ENCODE results near the gene ZC3HAV1.

Gene ZC3HAV1

DNA sequence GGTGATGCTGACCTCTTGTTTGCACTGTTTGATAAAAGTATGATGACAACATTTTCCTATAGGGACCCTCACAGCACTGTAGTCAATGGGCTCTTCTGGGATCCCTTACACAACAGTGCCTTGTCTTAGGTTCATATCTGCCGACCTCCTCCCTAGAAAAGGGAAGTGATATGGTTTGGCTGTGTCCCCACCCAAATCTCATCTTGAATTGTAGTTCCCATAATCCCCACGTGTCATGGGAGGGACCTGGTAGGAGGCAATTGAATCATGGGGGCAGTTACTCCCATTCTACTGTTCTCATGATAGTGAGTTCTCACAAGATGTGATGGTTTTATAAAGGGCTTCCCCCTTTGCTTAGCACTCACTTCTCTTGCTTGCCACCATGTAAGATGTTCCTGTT, 23.1 kb downstream of the ZC3HAV1 start:
- ChIA-PET POLR2A (no interaction called here), CTCF (no interaction called here)

DNA sequence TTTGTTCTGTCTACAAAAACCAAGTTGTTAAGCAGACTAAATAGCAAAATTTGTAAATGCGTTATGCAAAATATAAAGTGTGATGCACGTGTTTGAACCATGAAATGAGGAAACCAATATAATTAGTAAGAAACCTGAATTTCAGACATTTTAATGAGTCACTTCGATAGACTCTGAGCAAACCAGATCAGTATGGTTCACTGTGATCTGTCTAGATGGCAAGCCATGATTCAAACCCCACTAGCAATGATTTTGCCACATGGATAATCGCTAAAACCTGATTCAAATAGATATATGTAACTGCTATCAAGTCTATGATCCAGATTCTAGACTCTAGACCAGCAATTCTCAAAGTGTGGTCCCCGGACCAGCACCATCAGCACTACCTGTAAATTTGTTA, 24.8 kb downstream of the ZC3HAV1 start:
- no peak for DNase-seq (ENCODE audit: extremely low spot score)
- POLR2A ChIA-PET = no interaction called here
- CTCF ChIA-PET = no interaction called here
- TF ChIP-seq HDGF (IDR thresholded peaks at IDR 0.05; ENCODE audit: borderline replicate concordance) (no peak), FOXK2 (IDR thresholded peaks at IDR 0.05) (no peak), SUZ12 (IDR thresholded peaks at IDR 0.05) (no peak), FOXM1 (IDR thresholded peaks at IDR 0.05; ENCODE audit: borderline replicate concordance) (no peak), L3MBTL2 (conservative IDR thresholded peaks at IDR 0.05) (no peak), NFRKB (IDR thresholded peaks at IDR 0.05) (no peak)

More for the DNA sequence above, 23.1 kb downstream of the ZC3HAV1 start:
- DNase-seq (ENCODE audit: extremely low spot score) = no peak
- TF ChIP-seq TARDBP (IDR thresholded peaks at IDR 0.05) (no peak), HDGF (IDR thresholded peaks at IDR 0.05; ENCODE audit: borderline replicate concordance) (no peak), NFRKB (IDR thresholded peaks at IDR 0.05) (no peak), L3MBTL2 (conservative IDR thresholded peaks at IDR 0.05) (no peak), FOXM1 (IDR thresholded peaks at IDR 0.05; ENCODE audit: borderline replicate concordance) (no peak), FOXK2 (IDR thresholded peaks at IDR 0.05) (no peak), BHLHE40 (IDR thresholded peaks at IDR 0.05; ENCODE audit: borderline replicate concordance) (no peak), FOXA1 (IDR thresholded peaks at IDR 0.05) (no peak), ARNT (IDR thresholded peaks at IDR 0.05) (no peak), ELF4 (IDR thresholded peaks at IDR 0.05) (no peak), ZNF384 (IDR thresholded peaks at IDR 0.05) (no peak), CTBP1 (IDR thresholded peaks at IDR 0.05; ENCODE audit: borderline replicate concordance) (no peak), SUZ12 (IDR thresholded peaks at IDR 0.05) (no peak), LEF1 (IDR thresholded peaks at IDR 0.05; ENCODE audit: borderline replicate concordance) (no peak), SP1 (IDR thresholded peaks at IDR 0.05) (no peak)
- TF ChIP-seq, protein P1, sequence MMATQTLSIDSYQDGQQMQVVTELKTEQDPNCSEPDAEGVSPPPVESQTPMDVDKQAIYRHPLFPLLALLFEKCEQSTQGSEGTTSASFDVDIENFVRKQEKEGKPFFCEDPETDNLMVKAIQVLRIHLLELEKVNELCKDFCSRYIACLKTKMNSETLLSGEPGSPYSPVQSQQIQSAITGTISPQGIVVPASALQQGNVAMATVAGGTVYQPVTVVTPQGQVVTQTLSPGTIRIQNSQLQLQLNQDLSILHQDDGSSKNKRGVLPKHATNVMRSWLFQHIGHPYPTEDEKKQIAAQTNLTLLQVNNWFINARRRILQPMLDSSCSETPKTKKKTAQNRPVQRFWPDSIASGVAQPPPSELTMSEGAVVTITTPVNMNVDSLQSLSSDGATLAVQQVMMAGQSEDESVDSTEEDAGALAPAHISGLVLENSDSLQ (IDR thresholded peaks at IDR 0.05) = no peak

DNA sequence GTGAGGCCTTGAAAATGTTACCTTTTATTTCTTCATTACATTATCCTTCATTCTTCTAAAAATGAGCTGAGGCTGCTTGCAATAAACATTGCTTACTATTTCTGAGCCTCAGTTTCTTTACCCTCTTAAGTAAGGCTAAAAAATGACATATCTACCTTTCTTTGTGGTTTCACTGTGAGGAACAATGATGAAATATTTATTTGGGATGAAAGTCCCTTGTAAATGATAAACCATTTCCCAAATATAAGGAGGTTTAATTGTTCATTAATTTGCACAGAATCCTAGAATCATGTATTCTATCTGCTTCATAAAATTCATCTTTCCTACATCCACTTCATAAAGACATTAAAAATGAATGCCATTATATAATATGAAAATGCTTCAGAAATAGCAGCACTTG, 27.9 kb downstream of the ZC3HAV1 start:
- POLR2A ChIA-PET = no interaction called here
- no peak for TF ChIP-seq SUZ12 (IDR thresholded peaks at IDR 0.05)
- TF ChIP-seq NFRKB (IDR thresholded peaks at IDR 0.05) = no peak
- TF ChIP-seq L3MBTL2 (conservative IDR thresholded peaks at IDR 0.05) = no peak
- no peak for TF ChIP-seq FOXK2 (IDR thresholded peaks at IDR 0.05)
- TF ChIP-seq CTBP1 (IDR thresholded peaks at IDR 0.05; ENCODE audit: borderline replicate concordance) = no peak
- TF ChIP-seq FOXM1 (IDR thresholded peaks at IDR 0.05; ENCODE audit: borderline replicate concordance) = no peak
- TF ChIP-seq ELF4 (IDR thresholded peaks at IDR 0.05) = no peak
- TF ChIP-seq TARDBP (IDR thresholded peaks at IDR 0.05) = no peak
- TF ChIP-seq ARNT (IDR thresholded peaks at IDR 0.05) = no peak
- no peak for TF ChIP-seq ZNF384 (IDR thresholded peaks at IDR 0.05)
- TF ChIP-seq, protein P1 (IDR thresholded peaks at IDR 0.05) = no peak
- TF ChIP-seq LEF1 (IDR thresholded peaks at IDR 0.05; ENCODE audit: borderline replicate concordance) = no peak
- TF ChIP-seq FOXA1 (IDR thresholded peaks at IDR 0.05) = no peak
- no peak for TF ChIP-seq HDGF (IDR thresholded peaks at IDR 0.05; ENCODE audit: borderline replicate concordance)
- TF ChIP-seq SP1 (IDR thresholded peaks at IDR 0.05) = no peak
- TF ChIP-seq BHLHE40 (IDR thresholded peaks at IDR 0.05; ENCODE audit: borderline replicate concordance) = no peak

DNA sequence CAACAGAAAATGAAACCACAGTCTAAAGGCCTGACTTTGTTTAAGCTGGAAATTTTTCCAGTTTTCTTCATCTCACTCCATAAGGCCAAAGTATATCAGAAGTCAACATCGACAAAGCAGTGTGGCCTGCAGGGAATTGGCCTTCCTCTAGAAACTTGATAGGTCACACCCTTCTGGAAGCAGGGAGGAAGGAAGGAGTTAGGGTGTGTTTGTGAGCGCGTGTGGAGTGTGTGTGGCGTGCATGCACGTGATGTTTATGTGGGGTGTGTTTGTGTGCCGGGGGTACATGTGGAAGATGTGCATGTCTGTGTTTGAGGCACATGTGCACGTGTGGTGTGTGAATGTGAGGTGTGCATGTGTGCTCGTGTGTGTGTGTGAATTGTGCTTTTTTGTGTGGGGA, 28.6 kb downstream of the ZC3HAV1 start:
- DNase-seq (ENCODE audit: extremely low spot score) = no peak
- ChIA-PET CTCF (interaction anchor here (0.6 kb wide), 1 partner anchor 10 kb away, joined by 6 read pairs; no protein-coding TSS in a partner anchor), POLR2A (no interaction called here)
- TF ChIP-seq HDGF (IDR thresholded peaks at IDR 0.05; ENCODE audit: borderline replicate concordance) = no peak
- TF ChIP-seq FOXA1 (IDR thresholded peaks at IDR 0.05) = no peak
- no peak for TF ChIP-seq SP1 (IDR thresholded peaks at IDR 0.05)
- TF ChIP-seq LEF1 (IDR thresholded peaks at IDR 0.05; ENCODE audit: borderline replicate concordance) = no peak
- TF ChIP-seq CTBP1 (IDR thresholded peaks at IDR 0.05; ENCODE audit: borderline replicate concordance) = no peak
- no peak for TF ChIP-seq BHLHE40 (IDR thresholded peaks at IDR 0.05; ENCODE audit: borderline replicate concordance)
- no peak for TF ChIP-seq ELF4 (IDR thresholded peaks at IDR 0.05)
- TF ChIP-seq SUZ12 (IDR thresholded peaks at IDR 0.05) = no peak
- no peak for TF ChIP-seq FOXK2 (IDR thresholded peaks at IDR 0.05)
- TF ChIP-seq, protein P1 (IDR thresholded peaks at IDR 0.05) = no peak
- TF ChIP-seq TARDBP (IDR thresholded peaks at IDR 0.05) = no peak
- TF ChIP-seq L3MBTL2 (conservative IDR thresholded peaks at IDR 0.05) = no peak
- no peak for TF ChIP-seq ZNF384 (IDR thresholded peaks at IDR 0.05)
- TF ChIP-seq ARNT (IDR thresholded peaks at IDR 0.05) = no peak
- TF ChIP-seq FOXM1 (IDR thresholded peaks at IDR 0.05; ENCODE audit: borderline replicate concordance) = no peak
- no peak for TF ChIP-seq NFRKB (IDR thresholded peaks at IDR 0.05)

More for the DNA sequence above, 27.9 kb downstream of the ZC3HAV1 start:
- CTCF ChIA-PET = no interaction called here
- DNase-seq (ENCODE audit: extremely low spot score) = no peak

DNA sequence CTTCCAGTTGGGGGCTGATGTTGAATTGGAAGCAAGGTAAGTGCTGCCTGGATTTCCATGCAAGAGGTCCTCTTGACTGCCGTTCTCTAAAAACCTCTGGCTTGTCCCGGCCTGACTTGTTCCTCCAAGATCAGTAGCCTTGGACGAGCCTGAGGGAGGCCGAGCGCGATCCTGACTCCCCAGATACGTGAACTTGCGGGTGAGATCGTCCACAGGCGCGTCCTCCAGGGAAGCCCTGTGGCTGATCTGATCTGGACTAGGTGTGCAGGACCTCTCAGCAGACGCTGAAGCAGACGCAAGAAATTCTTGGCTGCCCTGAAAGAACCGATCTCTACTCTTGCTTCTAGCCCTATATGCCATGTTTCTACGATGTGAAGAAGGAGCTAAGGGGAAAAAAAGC, 29.7 kb downstream of the ZC3HAV1 start:
- no peak for DNase-seq (ENCODE audit: extremely low spot score)
- TF ChIP-seq SUZ12 (IDR thresholded peaks at IDR 0.05) = no peak
- no peak for TF ChIP-seq SP1 (IDR thresholded peaks at IDR 0.05)
- TF ChIP-seq TARDBP (IDR thresholded peaks at IDR 0.05) = no peak
- TF ChIP-seq FOXA1 (IDR thresholded peaks at IDR 0.05) = no peak
- no peak for TF ChIP-seq HDGF (IDR thresholded peaks at IDR 0.05; ENCODE audit: borderline replicate concordance)
- no peak for TF ChIP-seq ARNT (IDR thresholded peaks at IDR 0.05)
- TF ChIP-seq, protein P1 (IDR thresholded peaks at IDR 0.05) = no peak
- no peak for TF ChIP-seq FOXK2 (IDR thresholded peaks at IDR 0.05)
- TF ChIP-seq BHLHE40 (IDR thresholded peaks at IDR 0.05; ENCODE audit: borderline replicate concordance) = no peak
- no peak for TF ChIP-seq ELF4 (IDR thresholded peaks at IDR 0.05)
- TF ChIP-seq NFRKB (IDR thresholded peaks at IDR 0.05) = no peak
- no peak for TF ChIP-seq L3MBTL2 (conservative IDR thresholded peaks at IDR 0.05)
- no peak for TF ChIP-seq ZNF384 (IDR thresholded peaks at IDR 0.05)
- TF ChIP-seq FOXM1 (IDR thresholded peaks at IDR 0.05; ENCODE audit: borderline replicate concordance) = no peak
- TF ChIP-seq LEF1 (IDR thresholded peaks at IDR 0.05; ENCODE audit: borderline replicate concordance) = no peak
- TF ChIP-seq CTBP1 (IDR thresholded peaks at IDR 0.05; ENCODE audit: borderline replicate concordance) = no peak
- ChIA-PET POLR2A (no interaction called here), CTCF (interaction anchor here (0.6 kb wide), 1 partner anchor 15 kb away, joined by 7 read pairs; no protein-coding TSS in a partner anchor)

All from HEK293T (cell line).